Activated T-helper 2 cell treated with anti-CD3 and anti-CD28 coated beads, Interferon-gamma antibody, Interleukin-2, Interleukin-4, amounts not matched to agents 10 μg/mL and 5 μg/mL and 100 μg/mL, durations not matched to agents 14 hours and 24 hours and 36 hours (primary cell): ENCODE measurements around the gene MAP1A. TPM values are rescaled to one million over a fixed set of nuclear protein-coding genes. Genes with fewer than 3 reads are reported as not detected.

ENCODE experiments used
- DNase-seq: peaks from one replicate; pipeline ENCODE4 v3.0.0; 2021; ENCODE audit warnings: low spot score
- H3K27ac Mint-ChIP-seq: one replicate; pipeline ENCODE4 v1.8.0; 2021; ENCODE audit warnings: mixed read lengths
- H3K27me3 Mint-ChIP-seq: one replicate; pipeline ENCODE4 v1.8.0; 2021; ENCODE audit warnings: low read depth, mixed read lengths
- H3K36me3 Mint-ChIP-seq: one replicate; pipeline ENCODE4 v1.8.0; 2021; ENCODE audit warnings: low read depth, mixed read lengths
- H3K4me1 Mint-ChIP-seq: one replicate; pipeline ENCODE4 v1.8.0; 2021; ENCODE audit warnings: low read depth, mixed read lengths
- H3K4me3 Mint-ChIP-seq: one replicate; pipeline ENCODE4 v1.8.0; 2021; ENCODE audit warnings: low read depth, mild to moderate bottlenecking, moderate library complexity, mixed read lengths
- H3K9me3 Mint-ChIP-seq: one replicate; pipeline ENCODE4 v1.8.0; 2021; ENCODE audit warnings: mixed read lengths
- intact Hi-C: fragments of 100-400 bp; cut with micrococcal nuclease; formaldehyde crosslinking; loops from one replicate; pipeline ENCODE4 v1.15.1; 2023
- total RNA-seq: library from RNA; stranded (reverse); gene quantifications from 2 replicates; pipeline ENCODE4 v1.2.3, GENCODE V29; 2022

Gene MAP1A
- total RNA-seq, 1 donor from 2014 or later = 1.9 TPM

GRCh38 chr15:43515741-43516140 lies 1.7 kb upstream of the MAP1A start:
- H3K4me1 Mint-ChIP-seq = peaks cover 68% of the 10 kb centered on the region
- H3K4me3 Mint-ChIP-seq = no peak overlapping the region
- intact Hi-C loops = no loop called here
- DNase-seq = no peak
- H3K27me3 Mint-ChIP-seq = peaks cover 42% of the 10 kb centered on the region
- no peaks in the 10 kb centered on the region for H3K9me3 Mint-ChIP-seq
- no peak overlapping the region for H3K27ac Mint-ChIP-seq
- H3K36me3 Mint-ChIP-seq = peaks cover 6% of the 10 kb centered on the region

- intact Hi-C loops = no loop called here
- DNase-seq = no peak
- peaks cover 40% of the 10 kb centered on the region for H3K27me3 Mint-ChIP-seq
- no peak overlapping the region for H3K27ac Mint-ChIP-seq
- H3K4me1 Mint-ChIP-seq = peaks cover 67% of the 10 kb centered on the region
- H3K36me3 Mint-ChIP-seq = peaks cover 6% of the 10 kb centered on the region
- no peak overlapping the region for H3K4me3 Mint-ChIP-seq
- no peaks in the 10 kb centered on the region for H3K9me3 Mint-ChIP-seq
Observed at GRCh38 chr15:43516185-43516584, 1.2 kb upstream of the MAP1A start.

GRCh38 chr15:43516801-43517353 lies 531 bp upstream of the MAP1A start:
- DNase-seq = no peak
- Mint-ChIP-seq H3K36me3 (peaks cover 6% of the 10 kb centered on the region), H3K4me1 (peaks cover 60% of the 10 kb centered on the region), H3K4me3 (peak overlapping the region; percentile 40), H3K27me3 (peaks cover 35% of the 10 kb centered on the region), H3K27ac (no peak overlapping the region), H3K9me3 (no peaks in the 10 kb centered on the region)
- intact Hi-C loops = no loop called here

- Mint-ChIP-seq H3K9me3 (no peaks in the 10 kb centered on the region), H3K4me1 (peaks cover 51% of the 10 kb centered on the region), H3K36me3 (peaks cover 6% of the 10 kb centered on the region), H3K4me3 (peak overlapping the region; percentile 46), H3K27ac (no peak overlapping the region), H3K27me3 (peaks cover 30% of the 10 kb centered on the region)
- intact Hi-C loops = no loop called here
- no peak for DNase-seq
Observed at GRCh38 chr15:43518197-43518761, 871 bp downstream of the MAP1A start.

- Mint-ChIP-seq H3K36me3 (peaks cover 6% of the 10 kb centered on the region), H3K27ac (no peak overlapping the region), H3K4me1 (peaks cover 42% of the 10 kb centered on the region), H3K4me3 (no peak overlapping the region), H3K9me3 (no peaks in the 10 kb centered on the region), H3K27me3 (peaks cover 30% of the 10 kb centered on the region)
- intact Hi-C loops = no loop called here
- no peak for DNase-seq
Observed at GRCh38 chr15:43519196-43519595, 1.8 kb downstream of the MAP1A start.

DNA sequence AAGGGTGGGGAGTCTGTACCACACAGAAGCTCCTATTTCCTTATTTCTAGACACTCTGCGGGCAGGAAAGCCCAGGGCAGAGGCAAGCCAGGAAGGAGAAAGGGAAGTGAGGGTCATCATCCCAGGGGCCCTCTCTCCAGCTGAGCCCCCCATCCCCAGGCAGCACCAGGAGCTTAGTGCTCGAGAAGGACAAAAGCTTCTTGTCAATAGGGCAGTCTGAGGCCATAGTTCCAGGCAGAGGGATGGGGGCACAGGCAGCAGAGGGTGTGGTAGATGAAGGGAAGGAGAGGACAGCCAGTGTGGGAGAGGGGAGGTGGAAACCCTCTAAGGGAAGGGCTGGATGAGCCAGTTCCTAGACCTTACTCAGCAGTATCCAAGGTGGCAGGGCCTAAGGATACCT lies 2.7 kb downstream of the MAP1A start:
- intact Hi-C loops = no loop called here
- peaks cover 30% of the 10 kb centered on the region for H3K27me3 Mint-ChIP-seq
- H3K4me1 Mint-ChIP-seq = peaks cover 39% of the 10 kb centered on the region
- H3K36me3 Mint-ChIP-seq = peaks cover 6% of the 10 kb centered on the region
- no peak overlapping the region for H3K27ac Mint-ChIP-seq
- no peak overlapping the region for H3K4me3 Mint-ChIP-seq
- DNase-seq = no peak
- no peaks in the 10 kb centered on the region for H3K9me3 Mint-ChIP-seq

GRCh38 chr15:43521419-43521818 lies 4.0 kb downstream of the MAP1A start:
- intact Hi-C loops = no loop called here
- Mint-ChIP-seq H3K36me3 (peaks cover 6% of the 10 kb centered on the region), H3K27ac (no peak overlapping the region)

GRCh38 chr15:43522247-43522646 lies 4.8 kb downstream of the MAP1A start:
- Mint-ChIP-seq H3K4me3 (no peak overlapping the region), H3K4me1 (peaks cover 25% of the 10 kb centered on the region), H3K36me3 (peaks cover 6% of the 10 kb centered on the region), H3K27ac (no peak overlapping the region), H3K9me3 (no peaks in the 10 kb centered on the region), H3K27me3 (peaks cover 20% of the 10 kb centered on the region)
- DNase-seq = no peak
- intact Hi-C loops = no loop called here

More at GRCh38 chr15:43521419-43521818, 4.0 kb downstream of the MAP1A start:
- peaks cover 30% of the 10 kb centered on the region for H3K4me1 Mint-ChIP-seq
- H3K27me3 Mint-ChIP-seq = peaks cover 26% of the 10 kb centered on the region
- no peak for DNase-seq
- H3K9me3 Mint-ChIP-seq = no peaks in the 10 kb centered on the region
- H3K4me3 Mint-ChIP-seq = no peak overlapping the region

- H3K27me3 Mint-ChIP-seq = peaks cover 11% of the 10 kb centered on the region
- no peak overlapping the region for H3K4me3 Mint-ChIP-seq
- peaks cover 6% of the 10 kb centered on the region for H3K36me3 Mint-ChIP-seq
- no peak overlapping the region for H3K27ac Mint-ChIP-seq
- H3K4me1 Mint-ChIP-seq = peaks cover 13% of the 10 kb centered on the region
- no peaks in the 10 kb centered on the region for H3K9me3 Mint-ChIP-seq
- no peak for DNase-seq
- intact Hi-C loops = no loop called here
Observed at GRCh38 chr15:43523646-43524045, 6.2 kb downstream of the MAP1A start.

GRCh38 chr15:43524254-43524845 lies 6.9 kb downstream of the MAP1A start:
- Mint-ChIP-seq H3K9me3 (no peaks in the 10 kb centered on the region), H3K27me3 (peaks cover 5% of the 10 kb centered on the region), H3K36me3 (peaks cover 6% of the 10 kb centered on the region), H3K4me1 (peaks cover 6% of the 10 kb centered on the region), H3K4me3 (no peak overlapping the region), H3K27ac (no peak overlapping the region)
- intact Hi-C loops = no loop called here
- DNase-seq = no peak

- H3K27ac Mint-ChIP-seq = no peak overlapping the region
- peaks cover 6% of the 10 kb centered on the region for H3K36me3 Mint-ChIP-seq
- no peaks in the 10 kb centered on the region for H3K9me3 Mint-ChIP-seq
- intact Hi-C loops = no loop called here
- no peak for DNase-seq
- H3K27me3 Mint-ChIP-seq = no peaks in the 10 kb centered on the region
- H3K4me3 Mint-ChIP-seq = no peak overlapping the region
- peaks cover 6% of the 10 kb centered on the region for H3K4me1 Mint-ChIP-seq
Observed at GRCh38 chr15:43525131-43525530, 7.7 kb downstream of the MAP1A start.

GRCh38 chr15:43526261-43526930 lies 9.0 kb downstream of the MAP1A start:
- Mint-ChIP-seq H3K4me1 (peaks cover 6% of the 10 kb centered on the region), H3K36me3 (peaks cover 6% of the 10 kb centered on the region), H3K27me3 (no peaks in the 10 kb centered on the region), H3K9me3 (no peaks in the 10 kb centered on the region), H3K4me3 (no peak overlapping the region), H3K27ac (no peak overlapping the region)
- DNase-seq = no peak
- intact Hi-C loops = no loop called here
